HAP-1 (cell line): Measurements from ENCODE around the gene MYO9B.

Source experiments
- DNase-seq, 2 experiments: peaks; one replicate each; pipeline ENCODE4 v3.0.0-alpha.2; 2016 to 2020; ENCODE audit warnings: low spot score in 2 of 2
- H3K27me3 ChIP-seq: fragments of 250-450 bp; sonication (Bioruptor Pico); 2 replicates; pipeline ENCODE4 v1.5.1; 2020; ENCODE audit warnings: low read depth, mild to moderate bottlenecking, moderate library complexity
- H3K36me3 ChIP-seq: fragments of 250-450 bp; sonication (Bioruptor Pico); replicated peaks from 2 replicates; pipeline ENCODE4 v1.5.1; 2020; ENCODE audit warnings: mild to moderate bottlenecking
- H3K4me1 ChIP-seq: fragments of 250-450 bp; sonication (Bioruptor Pico); 2 replicates; pipeline ENCODE4 v1.5.1; 2020; ENCODE audit warnings: mild to moderate bottlenecking
- H3K4me3 ChIP-seq: fragments of 250-450 bp; sonication (Bioruptor Pico); 2 replicates; pipeline ENCODE4 v1.5.1; 2020; ENCODE audit warnings: mild to moderate bottlenecking, moderate library complexity
- H3K9me3 ChIP-seq: fragments of 250-450 bp; sonication (Bioruptor Pico); 2 replicates; pipeline ENCODE4 v1.5.1; 2020; ENCODE audit warnings: mild to moderate bottlenecking, moderate library complexity
- in situ Hi-C: fragments of 300-500 bp; cut with MboI; formaldehyde crosslinking; loops from 3 replicates; pipeline ENCODE4 v1.14.3; 2020; ENCODE audit warnings: low sequenced_read_pairs, inconsistent platforms, mixed read lengths

MYO9B gene

DNA sequence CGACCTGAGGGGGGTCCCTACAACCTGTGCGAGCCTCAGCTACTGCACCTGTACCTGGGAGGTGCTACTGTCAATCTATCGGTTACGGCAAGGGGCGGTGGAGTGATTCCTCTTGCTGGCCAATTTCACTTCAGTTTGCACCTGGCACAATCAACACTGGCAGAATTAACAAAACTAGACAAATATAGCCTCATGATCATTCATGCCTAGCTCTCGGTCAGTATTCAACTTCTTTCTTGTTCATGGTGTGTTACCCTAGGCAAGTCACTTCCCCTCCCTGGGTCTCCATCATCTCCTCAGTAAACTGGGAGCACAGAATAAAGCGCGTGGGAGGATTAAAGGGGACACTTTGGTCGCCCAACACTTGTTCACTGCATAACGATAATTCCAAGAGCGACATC lies 943 bp upstream of the MYO9B start:
- in situ Hi-C loops, result no loop called here
- Histone ChIP-seq H3K36me3 (peaks cover 27% of the 10 kb centered on the region), H3K4me1 (peaks cover 9% of the 10 kb centered on the region), H3K9me3 (no peaks in the 10 kb centered on the region), H3K4me3 (peak overlapping the region; percentile 99), H3K27me3 (no peaks in the 10 kb centered on the region)
- DNase-seq, result no peak

DNA sequence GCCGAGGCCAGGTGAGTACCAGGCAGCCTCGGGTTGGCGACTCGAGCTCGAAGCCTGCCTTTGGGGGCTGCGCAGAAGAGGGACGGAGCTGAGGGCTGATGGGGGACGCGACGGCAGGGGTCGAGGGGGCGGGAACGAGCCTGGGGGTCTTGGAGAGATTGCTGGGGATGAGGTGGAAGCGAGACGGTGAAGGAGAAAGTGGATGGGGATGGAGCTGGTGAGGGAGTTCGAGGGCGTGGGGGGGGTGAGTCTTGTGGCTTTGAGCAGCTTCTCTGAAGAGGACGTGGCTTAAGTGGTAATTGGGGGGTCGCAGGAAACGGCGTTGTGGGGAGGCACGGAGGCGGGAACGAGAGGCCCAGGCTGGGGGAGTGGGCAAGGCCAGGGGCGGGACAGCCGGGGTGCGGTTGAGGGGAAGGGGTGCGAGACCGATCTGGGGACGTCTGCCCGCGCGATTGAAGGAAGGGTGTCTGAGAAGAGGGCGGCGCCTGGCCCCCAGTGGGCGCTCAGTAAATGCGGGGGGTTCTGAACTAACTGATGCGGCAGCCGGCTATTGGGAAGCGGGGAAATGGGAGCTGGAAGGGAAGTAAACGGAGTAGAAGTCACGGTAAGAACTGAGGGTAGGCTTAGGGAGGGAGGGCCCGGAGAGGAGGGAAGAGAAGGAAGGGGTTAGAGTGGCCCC lies 426 bp downstream of the MYO9B start:
- peak in 1 of 2 experiments; percentile 51 for DNase-seq
- Histone ChIP-seq H3K9me3 (no peaks in the 10 kb centered on the region), H3K4me1 (peaks cover 9% of the 10 kb centered on the region), H3K27me3 (no peaks in the 10 kb centered on the region), H3K4me3 (peak overlapping the region; percentile 99), H3K36me3 (peaks cover 20% of the 10 kb centered on the region)
- in situ Hi-C loops, result no loop called here

- peaks cover 15% of the 10 kb centered on the region for H3K36me3 ChIP-seq
- peak in 1 of 2 experiments; percentile 32 for DNase-seq
- no peaks in the 10 kb centered on the region for H3K9me3 ChIP-seq
- in situ Hi-C loops, result no loop called here
- H3K4me3 ChIP-seq, result peak overlapping the region; percentile 99
- H3K4me1 ChIP-seq, result peaks cover 9% of the 10 kb centered on the region
- H3K27me3 ChIP-seq, result no peaks in the 10 kb centered on the region
Measured at GRCh38 chr19:17076543-17076991, 990 bp downstream of the MYO9B start.

- peaks cover 9% of the 10 kb centered on the region for H3K4me1 ChIP-seq
- DNase-seq, result no peak
- H3K27me3 ChIP-seq, result no peaks in the 10 kb centered on the region
- H3K36me3 ChIP-seq, result peaks cover 10% of the 10 kb centered on the region
- in situ Hi-C loops, result no loop called here
- H3K4me3 ChIP-seq, result no peak overlapping the region
- no peaks in the 10 kb centered on the region for H3K9me3 ChIP-seq
Measured at GRCh38 chr19:17077447-17078028, 2.0 kb downstream of the MYO9B start.

GRCh38 chr19:17078036-17078919 lies 2.7 kb downstream of the MYO9B start:
- H3K27me3 ChIP-seq, result no peaks in the 10 kb centered on the region
- H3K4me3 ChIP-seq, result no peak overlapping the region
- H3K4me1 ChIP-seq, result peaks cover 9% of the 10 kb centered on the region
- in situ Hi-C loops, result no loop called here
- peaks cover 4% of the 10 kb centered on the region for H3K36me3 ChIP-seq
- no peaks in the 10 kb centered on the region for H3K9me3 ChIP-seq
- DNase-seq, result no peak

DNA sequence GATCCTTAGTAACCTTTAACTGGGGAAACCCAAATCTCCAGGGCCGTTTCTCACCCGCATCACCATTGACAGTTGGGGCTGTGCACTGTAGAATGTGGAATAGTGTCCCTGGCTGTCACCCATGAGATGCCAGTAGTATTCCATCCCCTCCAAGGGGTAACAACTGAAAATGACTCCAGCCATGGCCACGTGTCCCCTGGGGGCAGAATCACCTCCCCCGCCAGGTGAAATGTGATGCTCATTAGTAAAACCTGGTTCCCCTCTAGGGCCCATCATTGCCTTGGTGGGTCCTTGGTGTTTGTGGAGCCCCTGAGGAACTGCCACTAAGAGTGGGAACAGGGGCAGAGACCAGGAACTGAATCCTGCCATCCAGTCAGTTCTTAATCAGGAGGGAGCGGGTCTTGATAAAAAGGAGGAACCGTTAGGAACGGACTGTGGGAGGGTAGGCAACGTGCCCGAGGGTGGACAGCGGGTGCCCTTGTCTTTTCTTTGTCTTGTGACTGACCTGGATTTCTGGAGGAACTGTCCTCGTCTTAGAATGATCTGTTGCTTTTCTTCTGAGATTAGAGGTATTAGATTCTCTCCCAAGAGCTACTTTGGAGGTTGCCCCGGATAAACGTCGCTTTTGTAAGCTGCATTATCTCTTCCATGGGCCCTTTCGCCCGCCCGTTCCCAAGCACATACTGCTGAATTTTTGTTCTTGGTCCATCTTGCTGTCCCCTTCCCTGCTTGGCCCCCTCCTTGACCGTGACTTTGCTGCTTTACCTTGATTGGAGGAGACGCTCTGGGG lies 3.5 kb downstream of the MYO9B start:
- Histone ChIP-seq H3K4me3 (no peak overlapping the region), H3K9me3 (no peaks in the 10 kb centered on the region), H3K27me3 (no peaks in the 10 kb centered on the region), H3K4me1 (peaks cover 6% of the 10 kb centered on the region), H3K36me3 (no peaks in the 10 kb centered on the region)
- in situ Hi-C loops, result no loop called here
- no peak for DNase-seq

DNA sequence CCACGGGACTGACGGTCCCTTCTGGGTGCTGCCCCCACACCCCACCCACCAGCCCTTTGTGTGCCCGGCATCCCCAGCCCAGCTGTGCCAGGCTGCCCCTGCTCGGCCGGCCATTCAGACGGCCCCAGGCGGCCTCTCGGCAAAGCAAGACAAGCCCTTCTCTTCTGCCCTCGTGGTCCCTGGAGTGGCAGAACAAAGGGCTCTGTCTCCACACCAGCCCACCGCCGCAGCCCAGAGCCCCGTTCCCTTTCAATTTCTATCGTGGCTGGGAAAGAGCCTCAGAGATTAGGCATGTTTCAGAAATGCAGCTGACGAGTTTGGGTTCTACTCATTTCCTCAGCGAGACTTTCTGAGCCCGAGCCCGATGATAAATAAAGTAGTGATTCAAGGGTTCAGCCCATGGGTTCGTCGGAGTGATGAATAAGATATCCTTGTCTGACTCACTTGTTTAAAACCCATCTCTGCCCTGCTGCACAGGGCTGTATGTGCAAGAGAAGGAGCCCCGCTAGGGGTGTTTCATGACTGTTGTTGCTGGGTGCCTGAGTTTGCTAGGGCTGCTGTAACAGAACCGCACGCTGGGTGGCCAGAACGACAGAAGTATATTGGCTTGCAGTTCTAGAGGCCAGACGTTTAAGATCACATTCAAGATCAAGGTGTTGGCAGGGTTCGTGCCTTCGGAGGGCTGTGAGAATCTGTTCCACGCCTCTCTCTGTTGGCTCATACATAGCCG lies 4.3 kb downstream of the MYO9B start:
- H3K4me1 ChIP-seq, result peaks cover 3% of the 10 kb centered on the region; the same call in 1 of the 2 replicates
- in situ Hi-C loops, result no loop called here
- no peaks in the 10 kb centered on the region for H3K36me3 ChIP-seq
- DNase-seq, result no peak
- no peak overlapping the region for H3K4me3 ChIP-seq
- H3K27me3 ChIP-seq, result no peaks in the 10 kb centered on the region
- no peaks in the 10 kb centered on the region for H3K9me3 ChIP-seq

DNA sequence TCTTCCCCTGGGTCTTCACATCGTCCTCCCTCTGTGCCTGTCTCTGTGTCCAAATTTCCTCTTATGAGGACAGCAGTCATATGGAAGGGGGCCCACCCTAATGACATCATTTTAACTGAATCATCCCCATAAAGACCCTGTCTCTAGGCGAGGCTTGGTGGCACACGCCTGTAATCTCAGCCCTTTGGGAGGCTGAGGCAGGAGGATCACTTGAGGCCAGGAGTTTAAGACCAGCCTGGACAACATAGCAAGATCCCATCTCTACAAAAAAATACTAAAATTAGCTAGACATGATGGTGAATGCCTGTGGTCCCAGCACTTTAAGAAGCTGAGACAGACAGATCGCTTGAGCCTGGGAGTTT lies 4.8 kb downstream of the MYO9B start:
- no peak overlapping the region for H3K4me3 ChIP-seq
- peaks cover 3% of the 10 kb centered on the region; the same call in 1 of the 2 replicates for H3K4me1 ChIP-seq
- in situ Hi-C loops, result no loop called here
- no peak for DNase-seq
- H3K9me3 ChIP-seq, result no peaks in the 10 kb centered on the region
- no peaks in the 10 kb centered on the region for H3K36me3 ChIP-seq
- no peaks in the 10 kb centered on the region for H3K27me3 ChIP-seq

DNA sequence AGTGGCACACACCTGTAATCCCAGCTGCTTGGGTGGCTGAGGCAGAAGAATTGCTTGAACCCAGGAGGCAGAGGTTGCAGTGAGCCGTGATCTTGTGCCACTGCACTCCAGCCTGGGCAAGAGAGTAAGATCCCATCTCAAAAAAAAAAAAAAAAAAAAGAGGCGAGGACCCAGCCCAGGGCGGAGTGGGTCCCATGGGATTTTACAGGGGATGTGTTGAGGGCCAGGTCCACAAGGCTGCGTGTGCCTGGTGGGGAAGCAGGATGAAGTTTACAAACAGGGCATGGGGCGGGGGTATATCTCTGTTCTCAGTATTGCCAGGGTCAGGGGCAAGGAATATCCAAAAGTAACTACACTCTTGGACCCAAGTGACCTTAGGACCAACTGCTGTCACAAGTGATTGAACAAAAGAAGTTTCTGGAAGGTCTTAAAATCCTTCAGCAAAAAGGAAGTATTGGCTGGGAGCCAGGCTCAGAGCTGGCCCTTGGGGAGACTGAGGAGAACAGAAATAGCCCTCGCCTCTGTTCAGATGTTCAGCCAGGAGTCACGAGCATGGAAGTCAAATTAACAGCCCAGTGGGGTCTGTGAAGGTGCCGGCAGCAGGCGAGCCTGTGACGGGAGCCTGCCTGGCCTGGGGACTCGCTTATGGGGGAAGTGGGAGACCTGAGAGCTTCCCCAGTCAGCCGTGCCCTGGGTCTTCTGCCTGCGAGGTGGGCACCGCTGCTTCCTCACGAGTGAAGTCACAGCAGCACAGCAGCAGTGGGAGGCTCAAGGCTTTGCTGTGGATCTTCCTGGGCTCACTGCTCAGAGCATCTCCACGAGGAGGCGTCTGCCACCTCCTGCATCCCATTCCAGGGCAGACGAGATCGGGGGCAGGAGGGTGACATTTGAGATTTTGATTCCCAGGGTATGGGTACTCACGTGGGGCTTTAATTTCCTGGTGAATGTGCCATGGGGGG lies 6.4 kb downstream of the MYO9B start:
- no peaks in the 10 kb centered on the region for H3K9me3 ChIP-seq
- in situ Hi-C loops, result no loop called here
- no peaks in the 10 kb centered on the region for H3K36me3 ChIP-seq
- no peak overlapping the region for H3K4me3 ChIP-seq
- H3K4me1 ChIP-seq, result peaks cover under 1% of the 10 kb centered on the region; the same call in 1 of the 2 replicates
- no peak for DNase-seq
- no peaks in the 10 kb centered on the region for H3K27me3 ChIP-seq

DNA sequence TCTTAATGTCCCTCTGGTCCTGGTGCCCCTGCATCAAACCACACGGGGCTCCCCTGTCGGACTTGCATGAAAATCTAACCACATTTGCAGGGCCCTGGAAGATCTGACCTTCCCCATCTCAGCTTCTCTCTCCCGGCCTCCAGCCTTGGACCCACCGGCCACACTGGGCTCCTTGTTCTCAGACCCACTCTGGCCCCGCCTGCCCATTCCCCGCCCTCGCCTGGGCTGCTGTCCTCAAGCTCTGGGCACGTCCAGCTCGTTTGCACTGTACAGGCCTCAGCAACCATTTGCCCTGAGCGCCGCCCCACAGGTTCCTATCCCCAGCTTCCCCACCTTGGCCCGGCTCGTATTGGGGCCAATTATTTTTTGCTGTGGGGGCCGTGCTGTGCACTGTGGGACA lies 10.5 kb downstream of the MYO9B start:
- no peaks in the 10 kb centered on the region for H3K4me1 ChIP-seq
- H3K4me3 ChIP-seq, result no peak overlapping the region
- no peaks in the 10 kb centered on the region for H3K36me3 ChIP-seq
- in situ Hi-C loops, result no loop called here
- no peaks in the 10 kb centered on the region for H3K9me3 ChIP-seq
- DNase-seq, result no peak
- no peaks in the 10 kb centered on the region for H3K27me3 ChIP-seq

DNA sequence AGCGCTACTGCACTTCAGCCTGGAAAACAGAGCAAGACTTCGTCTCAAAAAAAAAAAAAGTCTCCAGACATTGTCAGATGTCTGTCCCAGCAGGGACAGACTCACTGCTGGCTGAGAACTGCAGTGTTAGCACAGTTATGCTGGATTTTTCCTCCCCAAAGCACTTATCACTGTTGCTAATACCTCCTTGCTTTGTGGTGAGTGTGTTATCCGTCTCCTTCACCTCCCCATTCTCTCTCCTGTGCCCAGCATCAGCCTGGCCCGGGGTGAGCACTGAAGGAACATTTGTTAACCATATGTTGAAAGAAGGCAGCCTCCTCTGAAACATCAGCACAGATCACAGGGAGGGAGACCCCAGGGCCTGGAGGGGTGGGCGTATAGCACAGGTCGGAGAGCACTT lies 11.3 kb downstream of the MYO9B start:
- no peaks in the 10 kb centered on the region for H3K9me3 ChIP-seq
- in situ Hi-C loops, result no loop called here
- H3K27me3 ChIP-seq, result no peaks in the 10 kb centered on the region
- H3K36me3 ChIP-seq, result no peaks in the 10 kb centered on the region
- no peak overlapping the region for H3K4me3 ChIP-seq
- no peaks in the 10 kb centered on the region for H3K4me1 ChIP-seq
- no peak for DNase-seq

DNA sequence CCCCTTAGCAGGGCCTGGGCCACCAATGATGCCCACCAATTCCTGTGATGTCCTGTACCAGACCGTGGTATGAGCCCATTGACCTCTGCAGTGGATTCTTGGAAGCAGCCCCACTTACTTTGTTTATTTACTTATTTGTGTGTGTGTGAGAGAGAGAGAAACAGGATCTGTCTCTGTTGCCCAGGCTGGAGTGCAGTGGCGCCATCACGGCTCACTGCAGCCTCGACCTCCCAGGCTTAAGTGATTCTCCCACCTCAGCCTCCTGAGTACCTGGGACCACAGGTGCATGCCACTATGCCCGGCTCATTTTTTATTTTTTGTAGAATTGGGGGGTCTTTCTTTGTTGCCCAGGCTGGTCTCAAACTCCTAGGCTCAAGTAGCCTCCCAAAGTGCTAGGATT lies 13.0 kb downstream of the MYO9B start:
- in situ Hi-C loops, result no loop called here

More for the DNA sequence above, 13.0 kb downstream of the MYO9B start:
- Histone ChIP-seq H3K36me3 (no peaks in the 10 kb centered on the region), H3K4me1 (no peaks in the 10 kb centered on the region), H3K27me3 (no peaks in the 10 kb centered on the region), H3K4me3 (no peak overlapping the region), H3K9me3 (no peaks in the 10 kb centered on the region)
- DNase-seq, result no peak
